Measurements from ENCODE around the gene CASP2. TPM values are rescaled to one million over a fixed set of nuclear protein-coding genes. Genes with fewer than 3 reads are reported as not detected.

The CASP2 gene
- total and polyA plus RNA-seq, 10 of the 15 experiments (the other 5 are each of a cell fraction or from before 2014, with no cell fraction given) = 12.1 to 60.4 (median 26.2) TPM

DNA sequence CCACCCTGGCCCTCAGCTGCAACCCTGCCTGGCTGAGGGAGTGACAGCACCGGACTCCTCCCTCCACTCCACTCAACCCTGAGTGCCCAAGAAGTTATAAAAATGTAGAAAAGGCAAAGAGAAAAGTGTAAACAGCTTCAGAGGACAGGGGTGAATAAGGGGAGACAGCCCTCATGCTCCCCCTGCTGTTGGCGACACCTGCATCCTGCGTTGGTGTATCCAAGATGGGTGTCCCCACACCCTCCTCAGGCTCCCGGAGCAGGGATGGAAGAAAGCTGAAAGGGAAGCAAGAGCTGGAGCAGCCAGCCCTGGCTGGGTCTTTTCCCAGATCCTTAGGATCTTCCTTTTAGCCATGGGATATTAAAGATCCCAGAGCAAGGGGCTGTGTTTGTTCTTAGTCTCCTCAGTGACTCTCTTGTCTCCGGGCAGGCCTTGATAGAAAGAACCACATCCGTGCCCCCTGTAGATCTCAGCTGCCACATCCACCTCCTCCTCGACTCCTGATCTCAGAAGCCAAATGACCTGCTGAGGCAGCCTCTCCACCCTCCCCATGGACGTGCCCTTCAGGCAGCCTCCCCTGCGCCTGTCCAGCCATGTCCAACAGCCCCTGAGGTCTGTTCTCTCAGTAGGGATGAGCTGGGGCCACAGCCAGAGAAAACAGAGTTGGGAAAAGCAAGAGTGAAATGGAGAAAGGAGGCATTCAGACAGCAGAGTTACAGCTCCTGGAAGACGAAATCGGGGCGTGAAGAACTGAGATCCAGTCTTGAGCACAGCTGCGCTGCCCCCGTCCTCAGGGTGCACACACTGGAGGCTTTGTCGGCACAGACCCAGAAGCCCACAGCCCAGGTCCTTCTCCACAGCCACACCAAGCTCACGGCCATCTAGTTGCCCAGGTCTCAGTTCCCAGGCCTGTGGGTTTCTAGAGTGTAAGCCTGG is 67.6 kb downstream of the CASP2 start:
- no peaks in the 10 kb centered on the region for H3K36me3 ChIP-seq (ENCODE audit: control insufficient read depth in 2 of 2, insufficient read depth in 2 of 2, low read length in 1 of 2)
- H3K9me3 ChIP-seq (replicated peaks; ENCODE audit: control insufficient read depth, insufficient read depth, low read length) = no peaks in the 10 kb centered on the region
- no peaks in the 10 kb centered on the region for H3K4me1 ChIP-seq (ENCODE audit: control insufficient read depth, insufficient read depth, low read length)
- H3K4me2 ChIP-seq (ENCODE audit: control insufficient read depth, insufficient read depth) = no peak overlapping the region
- no peak for FAIRE-seq
- TF ChIP-seq SIN3A (IDR thresholded peaks at IDR 0.05; ENCODE audit: low read depth, low read length) = no peak
- TF ChIP-seq BRCA1 (IDR thresholded peaks at IDR 0.05; ENCODE audit: low read depth, low read length) = no peak
- TF ChIP-seq ZBTB33 (IDR thresholded peaks at IDR 0.05) = peak; percentile 60; the same call in 1 of the 2 replicates
- ChIA-PET RAD21 (ENCODE audit: unreplicated experiment) (no interaction called here), POLR2A (interaction anchor here (0.5 to 0.6 kb wide), 2 partner anchors 25 to 116 kb away, joined by 3 to 6 read pairs; no protein-coding TSS in a partner anchor), SMC1A (ENCODE audit: uncharacterized antibody, unreplicated experiment) (interaction anchor here (1.3 kb wide), 1 partner anchor 116 kb away, joined by 4 read pairs; no protein-coding TSS in a partner anchor), CTCF (no interaction called here)
- intact Hi-C loops (cut with micrococcal nuclease; ENCODE audit: unreplicated experiment) (no loop called here), in situ Hi-C loops (cut with MboI) (no loop called here)
- WGBS (ENCODE audit: insufficient coverage, insufficient replicate concordance, low lambda C conversion rate, missing lambda C conversion rate) = 51% methylated on average over 15 of the region's 16 CpGs
- H4K20me1 ChIP-seq (ENCODE audit: control insufficient read depth, insufficient read depth) = no peaks in the 10 kb centered on the region
- H3K9ac ChIP-seq (ENCODE audit: control insufficient read depth, insufficient read depth, low read length) = no peak overlapping the region
- no peak overlapping the region for H3K4me3 ChIP-seq
- H2AFZ ChIP-seq (ENCODE audit: control insufficient read depth, low read depth, low read length) = no peak overlapping the region
- no peaks in the 10 kb centered on the region for H3K79me2 ChIP-seq (ENCODE audit: control insufficient read depth, insufficient read depth, low read length)
- peaks cover 4 to 10% of the 10 kb centered on the region in 2 experiments; a peak in 3 of 4 replicates for H3K27me3 ChIP-seq (replicated peaks in 1 of 2; ENCODE audit: control insufficient read depth in 2 of 2, insufficient read depth in 2 of 2, low read length in 1 of 2)
- no peak overlapping the region for H3K27ac ChIP-seq (ENCODE audit: control insufficient read depth, insufficient read depth)
- no peak for ATAC-seq
- BruUV-seq (replicated peaks) = no TSS peak
- DNase-seq (ENCODE audit: low read depth, low spot score) = no peak
